Endometrial microvascular endothelial cells (primary cell): ENCODE data around the gene RASSF5. TPM values are rescaled to one million over a fixed set of nuclear protein-coding genes. Genes with fewer than 3 reads are reported as not detected.

Experiments
- in situ Hi-C: cut with HindIII; loops from 2 replicates; pipeline ENCODE4 v1.10.0; 2017; ENCODE audit warnings: low sequenced_read_pairs, low pct_unique_long_range_greater_than_20kb; ENCODE audit errors: inconsistent ontology term
- total RNA-seq: library from RNA; depleted of rRNA; stranded (reverse); fragments of >200 nt; gene quantifications from one replicate; pipeline ENCODE4 v1.2.3, GENCODE V29; 2015; ENCODE audit errors: inconsistent ontology term

RASSF5 gene
- total RNA-seq, 1 donor from 2014 or later, result 0.74 TPM

- in situ Hi-C loops, result no loop called here
Observed at GRCh38 chr1:206509612-206510257, 2.4 kb downstream of the RASSF5 start.

GRCh38 chr1:206510371-206510770, 3.0 kb downstream of the RASSF5 start:
- in situ Hi-C loops, result no loop called here

DNA sequence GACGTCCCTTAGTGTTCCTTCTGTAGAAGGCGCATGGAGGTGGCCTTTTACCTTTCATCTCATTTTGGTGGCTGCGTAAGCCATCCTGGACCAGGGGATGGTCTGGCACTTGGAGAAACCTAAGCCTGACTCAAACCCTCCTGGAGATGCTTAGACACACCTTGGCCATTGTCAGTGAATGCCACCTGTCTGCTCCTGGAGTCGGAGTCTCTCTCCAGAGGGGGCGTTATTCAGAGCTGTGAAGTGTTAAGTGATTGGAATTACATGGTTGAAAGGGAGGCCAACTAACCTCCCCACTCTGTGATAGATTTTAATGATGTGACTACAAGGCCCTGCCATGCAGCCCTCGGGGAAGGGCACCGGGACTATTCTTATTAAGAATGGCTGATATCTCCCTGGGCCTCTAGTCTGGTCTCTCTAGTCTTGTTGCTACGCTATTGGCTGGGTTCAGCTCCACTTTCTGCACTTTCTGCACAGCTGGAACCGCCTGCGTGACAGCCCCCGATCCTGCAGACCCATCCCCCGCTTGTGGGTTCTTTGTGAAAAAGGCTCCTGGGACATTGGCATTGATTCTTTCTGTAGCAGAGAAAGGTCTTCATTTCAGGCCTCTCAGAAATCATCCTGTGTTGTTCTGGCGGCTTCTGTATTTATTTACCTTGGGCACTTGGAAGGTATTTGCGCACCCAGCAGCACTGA, 4.2 kb downstream of the RASSF5 start:
- in situ Hi-C loops, result no loop called here

DNA sequence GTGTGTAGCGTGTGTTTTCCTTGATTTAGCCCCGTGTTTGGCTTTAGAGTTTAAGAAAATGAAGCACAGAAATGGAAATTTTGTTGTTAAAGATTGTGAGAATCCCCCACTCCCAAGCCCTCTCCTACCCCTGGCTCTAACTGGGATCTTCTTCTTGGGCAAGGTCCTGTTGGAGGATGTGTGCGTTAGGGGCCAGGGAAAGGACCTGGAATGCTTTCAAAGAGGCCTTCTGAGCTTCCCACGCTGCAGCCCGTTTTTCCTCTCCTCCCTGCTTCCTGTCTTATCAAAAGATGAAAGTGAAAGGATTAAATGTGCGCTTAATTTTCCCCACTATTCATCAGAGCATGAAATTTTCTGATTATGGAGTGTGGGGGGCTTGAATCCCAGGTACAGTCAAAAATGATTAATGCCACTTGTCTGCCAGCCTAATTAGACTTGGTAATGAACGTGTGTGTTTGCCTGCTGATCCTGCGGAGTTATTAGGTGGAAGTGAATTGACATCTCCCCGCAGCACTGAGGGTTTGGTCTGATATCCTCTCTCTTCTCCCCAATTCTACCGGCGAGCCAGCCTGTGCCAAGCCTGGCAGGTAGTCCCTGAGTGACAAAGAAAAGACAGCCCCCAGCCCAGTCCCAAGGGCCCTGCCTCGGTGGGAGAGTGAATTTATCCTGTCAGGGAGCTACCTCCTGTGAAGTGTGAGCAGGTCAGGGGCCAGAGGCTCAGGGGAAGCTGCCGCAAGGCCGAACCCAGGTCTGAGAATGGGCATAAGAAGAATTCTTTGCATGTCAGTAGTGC, 4.9 kb downstream of the RASSF5 start:
- in situ Hi-C loops, result no loop called here

DNA sequence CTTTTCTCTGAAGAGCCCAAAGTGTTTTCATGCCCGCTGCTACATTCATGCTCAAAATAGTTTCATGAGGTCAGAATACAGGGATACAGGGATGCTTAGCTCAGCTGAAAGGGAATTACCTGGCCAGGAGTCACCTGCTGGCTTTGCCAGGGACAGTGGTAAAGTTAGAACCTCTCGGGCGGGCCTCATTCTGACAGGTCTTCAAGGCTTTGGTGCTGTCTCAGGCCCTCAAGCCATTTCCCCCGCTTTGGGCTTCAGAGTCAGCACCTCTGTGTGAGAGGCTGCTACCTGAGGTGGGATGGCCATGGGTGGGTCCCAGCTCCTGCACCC, 5.5 kb downstream of the RASSF5 start:
- in situ Hi-C loops, result no loop called here

DNA sequence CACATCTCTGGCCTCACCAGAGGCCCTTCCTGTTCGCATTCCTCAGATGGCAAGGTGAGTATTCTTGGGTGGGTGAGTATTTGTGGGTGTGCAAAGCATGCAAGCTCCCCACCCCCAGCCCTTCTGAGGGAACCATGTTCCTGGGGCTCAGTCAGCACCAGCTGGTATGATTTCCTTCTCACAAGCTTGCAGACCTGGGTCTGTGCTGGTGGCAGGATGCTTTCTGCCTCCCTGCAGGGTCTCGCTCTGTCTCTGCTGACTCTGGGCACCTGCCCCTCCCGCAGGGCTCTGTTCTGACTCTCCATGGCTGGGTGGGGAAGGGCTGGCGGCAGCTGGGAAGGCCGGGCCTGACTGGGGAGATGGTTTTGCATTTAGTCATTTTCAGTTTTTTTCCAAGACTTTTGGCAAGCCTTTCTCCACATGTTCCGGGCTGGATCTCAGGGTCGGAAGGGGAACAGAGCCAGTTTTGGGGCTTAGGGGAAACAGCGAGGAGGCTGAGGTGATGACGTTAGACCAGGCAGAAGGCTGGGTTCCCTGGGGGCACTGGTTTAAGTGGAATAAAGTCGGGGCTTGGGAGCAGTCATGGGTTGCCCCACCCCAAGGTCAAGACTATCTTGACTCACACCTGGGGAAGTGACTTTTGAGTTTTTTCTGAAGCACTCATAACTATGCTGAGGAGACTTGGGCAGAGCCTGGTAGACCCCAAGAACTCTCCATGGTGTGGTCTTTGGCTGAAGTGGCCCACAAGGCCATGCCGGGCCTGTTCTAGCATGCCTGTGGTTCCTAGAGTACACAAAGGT, 6.2 kb downstream of the RASSF5 start:
- in situ Hi-C loops, result no loop called here

DNA sequence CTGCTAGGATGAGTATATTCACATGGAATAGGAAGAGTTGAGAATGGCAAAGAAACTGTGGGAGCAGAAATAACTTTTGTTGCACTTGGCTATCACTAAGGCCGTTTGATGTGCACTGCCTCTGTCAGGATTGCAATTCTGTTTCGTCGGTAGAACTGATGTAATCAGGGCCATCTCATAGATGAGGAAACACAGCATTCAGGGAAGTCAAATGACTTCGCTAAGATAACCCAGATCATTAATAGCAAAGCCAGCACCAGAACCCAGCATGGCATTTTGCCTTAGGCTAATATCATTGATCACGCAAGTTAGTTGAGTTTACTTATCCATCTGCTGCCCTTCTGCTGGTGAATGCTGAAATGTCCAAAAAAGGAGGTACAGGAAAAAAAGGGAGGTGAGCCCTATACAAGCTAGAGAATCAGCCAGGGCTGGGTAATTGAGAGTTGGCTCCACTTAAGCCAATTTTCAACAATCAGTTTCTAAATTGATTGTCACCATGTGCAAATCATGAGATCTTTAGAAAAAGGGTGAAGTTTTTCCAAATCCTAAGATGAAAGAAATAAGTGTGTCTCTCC, 7.6 kb downstream of the RASSF5 start:
- in situ Hi-C loops, result no loop called here

DNA sequence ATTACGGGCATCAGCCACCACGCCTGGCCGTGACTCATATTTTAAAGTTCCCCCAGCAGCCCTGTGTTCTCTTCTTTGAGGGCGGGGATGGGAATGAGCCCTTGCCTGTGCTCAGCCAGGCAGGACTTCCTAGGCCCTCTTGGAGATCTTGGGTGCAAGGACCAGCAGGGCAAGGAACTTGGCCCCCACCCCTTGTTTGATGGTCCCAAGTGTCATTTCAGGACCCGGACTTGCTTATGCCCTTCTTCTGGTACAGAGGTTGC, 9.3 kb downstream of the RASSF5 start:
- in situ Hi-C loops, result no loop called here

GRCh38 chr1:206517784-206518183, 10.5 kb downstream of the RASSF5 start:
- in situ Hi-C loops, result no loop called here

GRCh38 chr1:206518206-206518605, 10.9 kb downstream of the RASSF5 start:
- in situ Hi-C loops, result no loop called here

GRCh38 chr1:206518743-206519142, 11.4 kb downstream of the RASSF5 start:
- in situ Hi-C loops, result no loop called here

DNA sequence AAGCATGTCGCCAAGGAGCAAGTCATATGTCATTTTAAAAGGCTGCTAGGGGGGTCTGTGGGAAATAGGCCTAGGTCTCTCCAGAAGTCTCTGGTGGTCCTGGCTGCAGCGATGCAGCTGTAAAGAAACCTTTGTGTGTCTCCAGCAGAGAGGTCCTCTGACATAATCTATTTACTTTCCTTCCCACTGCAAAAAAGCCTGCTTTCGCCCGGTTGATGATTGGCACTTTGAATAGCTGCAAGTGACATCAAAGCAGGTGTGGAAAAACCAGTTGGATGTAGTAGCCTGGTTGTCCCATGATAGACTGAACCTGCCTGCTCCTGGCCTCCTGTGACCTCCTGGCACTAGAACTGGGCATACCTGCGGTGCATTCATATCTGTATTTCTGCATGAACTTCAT, 13.8 kb downstream of the RASSF5 start:
- in situ Hi-C loops, result no loop called here

DNA sequence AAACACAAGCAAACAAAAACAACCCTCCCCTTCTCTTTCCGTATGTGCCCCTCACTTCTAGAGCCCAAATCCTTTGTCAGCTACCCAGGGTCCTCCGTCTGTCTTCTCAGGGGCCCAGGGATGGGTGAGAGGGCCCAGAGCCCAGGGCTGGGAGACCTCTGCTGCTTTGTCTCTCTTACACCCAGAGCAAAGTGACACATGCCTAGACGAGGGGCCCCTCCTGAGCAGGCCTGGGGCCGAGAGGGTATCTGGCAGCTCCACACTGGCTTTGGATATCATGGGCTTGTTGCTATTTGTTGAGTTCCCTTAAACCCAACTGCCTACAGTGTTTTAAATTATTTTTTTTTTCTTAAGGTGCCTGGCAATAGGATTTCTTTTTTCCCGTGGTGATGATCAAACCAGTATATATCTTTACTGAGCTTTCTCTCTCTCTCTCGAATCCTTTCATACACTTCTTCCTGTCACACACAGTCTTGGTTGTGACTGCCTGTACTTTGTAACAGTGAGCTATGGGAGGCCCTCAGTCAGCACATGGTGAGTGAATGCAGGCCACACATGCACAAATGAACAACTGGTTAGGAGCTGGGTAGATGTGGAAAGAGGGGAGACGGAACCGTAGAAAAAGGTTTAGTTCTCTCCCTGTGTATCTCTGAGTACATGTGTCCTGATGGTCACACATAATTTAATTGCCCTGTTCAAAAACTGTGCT, 14.5 kb downstream of the RASSF5 start:
- in situ Hi-C loops, result no loop called here

GRCh38 chr1:206524739-206525364, 17.5 kb downstream of the RASSF5 start:
- in situ Hi-C loops, result no loop called here

- in situ Hi-C loops, result no loop called here
Observed at GRCh38 chr1:206526064-206526911, 19.0 kb downstream of the RASSF5 start.

DNA sequence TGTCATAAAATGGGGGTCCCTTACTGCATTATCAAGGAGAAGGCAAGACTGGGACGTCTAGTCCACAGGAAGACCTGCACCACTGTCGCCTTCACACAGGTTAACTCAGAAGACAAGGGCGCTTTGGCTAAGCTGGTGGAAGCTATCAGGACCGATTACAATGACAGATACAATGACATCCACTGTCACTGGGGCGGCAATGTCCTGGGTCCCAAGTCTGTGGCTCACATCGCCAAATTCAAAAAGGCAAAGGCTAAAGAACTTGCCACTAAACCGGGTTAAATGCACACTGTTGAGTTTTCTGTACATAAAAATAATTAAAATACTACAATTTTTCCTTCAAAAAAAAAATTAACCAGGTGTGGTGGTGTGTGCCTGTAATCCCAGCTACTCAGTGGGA, 22.1 kb downstream of the RASSF5 start:
- in situ Hi-C loops, result no loop called here

- in situ Hi-C loops, result no loop called here
Observed at GRCh38 chr1:206532368-206532767, 25.0 kb downstream of the RASSF5 start.
